Stomach (tissue), 4 donors: Measurements from ENCODE around the gene IQSEC3.

ENCODE experiments used
- POLR2A ChIP-seq, 4 donors: fragments of 450-650 bp; IDR thresholded peaks; one replicate each; pipeline ENCODE4 v1.6.1; 2016; ENCODE audit warnings: antibody characterized with exemption in 4 of 4, control low read depth in 2 of 4, mild to moderate bottlenecking in 1 of 4, moderate library complexity in 1 of 4
- TF ChIP-seq, protein P1 (sequence below), 7 experiments: fragments of 450-650 bp in 4 of 7; fragments of 200-600 bp in 3 of 7; sonication (generic) in 3 of 7; IDR thresholded peaks; one replicate each; pipeline ENCODE4 v1.5.1; 2016 to 2019; ENCODE audit warnings: antibody characterized with exemption in 7 of 7, control low read depth in 2 of 7, mild to moderate bottlenecking in 1 of 7

DNA sequence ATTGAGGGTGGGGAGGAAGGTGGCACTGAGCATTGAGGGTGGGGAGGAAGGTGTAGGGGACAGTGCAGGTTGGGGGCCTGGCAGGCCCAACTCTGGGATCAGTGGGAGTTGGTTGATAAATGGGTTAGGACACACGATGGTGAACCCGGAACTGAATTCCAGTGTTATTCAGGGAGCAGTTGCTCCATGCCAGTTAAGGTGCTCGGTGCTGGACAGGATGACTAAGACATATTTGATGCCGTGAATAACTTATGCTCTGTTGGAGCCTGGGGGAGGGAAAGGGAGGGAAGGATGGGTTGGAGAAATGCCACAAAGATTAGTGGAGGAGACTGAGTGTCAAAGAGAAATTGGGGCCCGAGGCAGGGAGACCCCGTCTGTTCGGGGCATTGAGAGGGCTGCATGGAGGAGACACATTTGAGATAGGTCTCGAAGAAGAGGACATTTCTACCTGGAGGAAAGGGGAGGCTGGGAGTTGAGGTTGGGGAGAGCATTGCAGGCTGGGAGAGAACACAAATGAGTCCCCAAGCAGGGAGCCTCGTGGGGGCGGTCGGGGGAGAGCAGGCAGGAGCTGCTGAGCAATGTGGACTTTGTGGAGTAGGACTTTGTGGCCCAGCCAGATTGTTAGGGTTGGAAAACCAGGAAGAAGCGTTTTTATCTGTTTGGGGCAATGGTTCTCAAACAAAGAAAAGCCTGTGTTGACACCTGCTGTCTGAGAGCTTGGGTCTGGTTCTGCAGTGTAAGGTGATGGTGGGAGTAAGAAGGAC, 65.3 kb downstream of the IQSEC3 start:
- TF ChIP-seq, protein P1, sequence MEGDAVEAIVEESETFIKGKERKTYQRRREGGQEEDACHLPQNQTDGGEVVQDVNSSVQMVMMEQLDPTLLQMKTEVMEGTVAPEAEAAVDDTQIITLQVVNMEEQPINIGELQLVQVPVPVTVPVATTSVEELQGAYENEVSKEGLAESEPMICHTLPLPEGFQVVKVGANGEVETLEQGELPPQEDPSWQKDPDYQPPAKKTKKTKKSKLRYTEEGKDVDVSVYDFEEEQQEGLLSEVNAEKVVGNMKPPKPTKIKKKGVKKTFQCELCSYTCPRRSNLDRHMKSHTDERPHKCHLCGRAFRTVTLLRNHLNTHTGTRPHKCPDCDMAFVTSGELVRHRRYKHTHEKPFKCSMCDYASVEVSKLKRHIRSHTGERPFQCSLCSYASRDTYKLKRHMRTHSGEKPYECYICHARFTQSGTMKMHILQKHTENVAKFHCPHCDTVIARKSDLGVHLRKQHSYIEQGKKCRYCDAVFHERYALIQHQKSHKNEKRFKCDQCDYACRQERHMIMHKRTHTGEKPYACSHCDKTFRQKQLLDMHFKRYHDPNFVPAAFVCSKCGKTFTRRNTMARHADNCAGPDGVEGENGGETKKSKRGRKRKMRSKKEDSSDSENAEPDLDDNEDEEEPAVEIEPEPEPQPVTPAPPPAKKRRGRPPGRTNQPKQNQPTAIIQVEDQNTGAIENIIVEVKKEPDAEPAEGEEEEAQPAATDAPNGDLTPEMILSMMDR (IDR thresholded peaks at IDR 0.05), result no peak
- no peak for TF ChIP-seq POLR2A (IDR thresholded peaks at IDR 0.05)
